ENCODE results near the gene DIDO1.

The DIDO1 gene

GRCh38 chr20:62894261-62894660 lies 32.0 kb downstream of the DIDO1 start:
- peaks cover 60% of the 10 kb centered on the region for H3K36me3 Mint-ChIP-seq (ENCODE audit: low read depth)
- H3K9me3 Mint-ChIP-seq: no peaks in the 10 kb centered on the region
- no peaks in the 10 kb centered on the region for H3K27me3 Mint-ChIP-seq
- H3K4me1 Mint-ChIP-seq (ENCODE audit: low read depth): peaks cover 33% of the 10 kb centered on the region
- H3K27ac Mint-ChIP-seq: no peak overlapping the region
- H3K4me3 Mint-ChIP-seq: no peak overlapping the region

DNA sequence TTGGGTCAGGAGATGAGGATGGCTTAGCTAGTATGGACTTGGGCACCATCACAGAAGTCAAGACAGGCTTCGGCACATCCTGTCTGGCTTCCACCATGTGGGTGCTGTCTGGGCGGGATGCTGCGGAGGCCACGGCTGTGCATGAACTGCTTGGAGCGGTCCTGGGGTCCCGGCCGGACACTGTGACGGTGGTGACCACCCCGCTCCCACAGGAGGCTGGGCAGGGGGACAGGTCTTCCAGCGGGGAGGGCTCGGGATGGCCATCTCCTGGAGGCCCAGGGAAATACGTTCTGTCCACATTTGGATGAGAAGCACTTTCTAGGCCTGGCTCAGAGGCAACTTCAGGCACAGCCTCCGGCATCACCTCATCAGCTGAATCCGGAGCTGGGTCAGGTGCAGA lies 32.6 kb downstream of the DIDO1 start:
- H3K4me1 Mint-ChIP-seq (ENCODE audit: low read depth): peaks cover 27% of the 10 kb centered on the region
- no peak overlapping the region for H3K27ac Mint-ChIP-seq
- peaks cover 61% of the 10 kb centered on the region for H3K36me3 Mint-ChIP-seq (ENCODE audit: low read depth)

GRCh38 chr20:62892348-62893304 lies 33.7 kb downstream of the DIDO1 start:
- Mint-ChIP-seq H3K4me3 (no peak overlapping the region), H3K4me1 (ENCODE audit: low read depth) (peaks cover 20% of the 10 kb centered on the region), H3K9me3 (no peaks in the 10 kb centered on the region), H3K27ac (peak overlapping the region; percentile 16), H3K36me3 (ENCODE audit: low read depth) (peaks cover 65% of the 10 kb centered on the region), H3K27me3 (no peaks in the 10 kb centered on the region)

More for the DNA sequence above, 32.6 kb downstream of the DIDO1 start:
- no peaks in the 10 kb centered on the region for H3K9me3 Mint-ChIP-seq
- H3K4me3 Mint-ChIP-seq: no peak overlapping the region
- H3K27me3 Mint-ChIP-seq: no peaks in the 10 kb centered on the region

DNA sequence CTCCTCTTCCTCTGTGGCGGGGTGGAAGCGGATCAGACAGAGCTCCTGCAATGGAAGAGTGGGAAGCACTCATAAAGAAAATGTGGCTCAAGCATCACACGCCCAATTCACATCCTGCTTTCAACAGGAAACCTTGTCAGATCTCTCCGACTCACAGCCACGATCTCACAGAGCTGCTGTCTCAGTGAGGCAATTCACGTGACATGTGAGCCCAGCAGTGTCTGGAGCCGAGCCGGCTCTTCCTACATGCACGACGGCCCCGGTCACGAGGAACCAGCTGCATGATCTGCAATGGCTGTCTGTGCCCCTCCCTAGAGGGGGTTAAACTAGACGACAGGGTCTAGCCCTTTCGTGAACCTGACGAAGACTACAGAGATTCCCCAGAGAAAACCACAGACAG lies 35.2 kb downstream of the DIDO1 start:
- H3K9me3 Mint-ChIP-seq: no peaks in the 10 kb centered on the region
- H3K36me3 Mint-ChIP-seq (ENCODE audit: low read depth): peaks cover 74% of the 10 kb centered on the region
- peaks cover 27% of the 10 kb centered on the region for H3K4me1 Mint-ChIP-seq (ENCODE audit: low read depth)
- H3K4me3 Mint-ChIP-seq: no peak overlapping the region
- no peaks in the 10 kb centered on the region for H3K27me3 Mint-ChIP-seq
- H3K27ac Mint-ChIP-seq: no peak overlapping the region

- Mint-ChIP-seq H3K4me1 (ENCODE audit: low read depth) (peaks cover 27% of the 10 kb centered on the region), H3K36me3 (ENCODE audit: low read depth) (peaks cover 69% of the 10 kb centered on the region), H3K27me3 (no peaks in the 10 kb centered on the region), H3K9me3 (no peaks in the 10 kb centered on the region), H3K27ac (no peak overlapping the region), H3K4me3 (no peak overlapping the region)
Observed at GRCh38 chr20:62890444-62890843, 35.9 kb downstream of the DIDO1 start.

DNA sequence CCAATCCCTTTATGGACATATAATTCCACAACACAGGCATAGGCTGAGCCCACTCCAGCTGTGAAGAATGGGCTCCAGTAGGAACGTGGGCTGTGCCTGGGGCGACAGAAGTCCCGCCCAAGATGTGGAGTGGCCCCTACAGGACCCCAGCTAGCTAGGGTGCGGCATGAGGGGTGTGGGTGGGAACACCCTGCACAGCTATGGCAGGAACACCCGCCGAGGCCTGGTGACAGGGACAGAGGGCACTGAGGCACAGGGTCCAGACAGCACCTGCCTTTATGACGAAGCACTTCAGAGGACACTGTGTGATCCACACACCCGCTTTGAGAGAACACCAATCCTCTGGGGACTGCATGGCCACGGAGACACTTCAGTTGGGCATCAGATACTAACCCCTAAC lies 36.4 kb downstream of the DIDO1 start:
- no peak overlapping the region for H3K4me3 Mint-ChIP-seq
- peaks cover 64% of the 10 kb centered on the region for H3K36me3 Mint-ChIP-seq (ENCODE audit: low read depth)
- peaks cover 27% of the 10 kb centered on the region for H3K4me1 Mint-ChIP-seq (ENCODE audit: low read depth)
- H3K9me3 Mint-ChIP-seq: no peaks in the 10 kb centered on the region
- H3K27me3 Mint-ChIP-seq: no peaks in the 10 kb centered on the region
- no peak overlapping the region for H3K27ac Mint-ChIP-seq

DNA sequence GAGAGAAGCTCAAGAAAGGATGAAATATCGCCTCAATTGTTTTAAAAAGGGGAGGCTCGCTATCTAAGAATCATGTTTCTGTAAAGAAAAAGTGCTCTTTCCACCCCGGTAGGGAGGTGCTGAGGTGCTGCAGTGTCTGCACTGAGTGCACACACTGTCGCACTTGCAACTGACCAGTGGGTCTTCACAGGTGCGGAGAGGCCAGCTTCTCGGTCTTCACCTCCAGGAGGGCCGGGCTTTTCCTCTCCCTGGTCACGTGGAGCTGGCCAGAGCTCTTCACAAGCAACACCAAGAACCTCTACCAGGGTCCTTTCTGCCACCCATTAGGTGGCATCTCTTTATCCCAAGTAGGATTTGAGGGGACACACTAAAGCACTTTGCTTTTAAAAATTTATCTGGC lies 36.9 kb downstream of the DIDO1 start:
- Mint-ChIP-seq H3K4me3 (no peak overlapping the region), H3K9me3 (no peaks in the 10 kb centered on the region), H3K36me3 (ENCODE audit: low read depth) (peaks cover 59% of the 10 kb centered on the region), H3K27me3 (no peaks in the 10 kb centered on the region), H3K4me1 (ENCODE audit: low read depth) (peaks cover 27% of the 10 kb centered on the region), H3K27ac (no peak overlapping the region)

GRCh38 chr20:62888910-62889309 lies 37.4 kb downstream of the DIDO1 start:
- Mint-ChIP-seq H3K36me3 (ENCODE audit: low read depth) (peaks cover 54% of the 10 kb centered on the region), H3K27me3 (no peaks in the 10 kb centered on the region)

GRCh38 chr20:62888406-62888805 lies 37.9 kb downstream of the DIDO1 start:
- Mint-ChIP-seq H3K4me1 (ENCODE audit: low read depth) (peaks cover 27% of the 10 kb centered on the region), H3K9me3 (no peaks in the 10 kb centered on the region), H3K27ac (no peak overlapping the region), H3K4me3 (no peak overlapping the region), H3K36me3 (ENCODE audit: low read depth) (peaks cover 51% of the 10 kb centered on the region), H3K27me3 (no peaks in the 10 kb centered on the region)

More at GRCh38 chr20:62888910-62889309, 37.4 kb downstream of the DIDO1 start:
- no peaks in the 10 kb centered on the region for H3K9me3 Mint-ChIP-seq
- peaks cover 27% of the 10 kb centered on the region for H3K4me1 Mint-ChIP-seq (ENCODE audit: low read depth)
- no peak overlapping the region for H3K27ac Mint-ChIP-seq
- H3K4me3 Mint-ChIP-seq: no peak overlapping the region

GRCh38 chr20:62887860-62888239 lies 38.5 kb downstream of the DIDO1 start:
- Mint-ChIP-seq H3K4me3 (no peak overlapping the region), H3K9me3 (no peaks in the 10 kb centered on the region), H3K36me3 (ENCODE audit: low read depth) (peaks cover 48% of the 10 kb centered on the region), H3K27me3 (no peaks in the 10 kb centered on the region), H3K4me1 (ENCODE audit: low read depth) (peaks cover 24% of the 10 kb centered on the region), H3K27ac (no peak overlapping the region)

GRCh38 chr20:62887152-62887859 lies 39.0 kb downstream of the DIDO1 start:
- Mint-ChIP-seq H3K4me1 (ENCODE audit: low read depth) (peaks cover 20% of the 10 kb centered on the region), H3K27ac (no peak overlapping the region), H3K4me3 (no peak overlapping the region), H3K9me3 (no peaks in the 10 kb centered on the region), H3K27me3 (no peaks in the 10 kb centered on the region), H3K36me3 (ENCODE audit: low read depth) (peaks cover 42% of the 10 kb centered on the region)

DNA sequence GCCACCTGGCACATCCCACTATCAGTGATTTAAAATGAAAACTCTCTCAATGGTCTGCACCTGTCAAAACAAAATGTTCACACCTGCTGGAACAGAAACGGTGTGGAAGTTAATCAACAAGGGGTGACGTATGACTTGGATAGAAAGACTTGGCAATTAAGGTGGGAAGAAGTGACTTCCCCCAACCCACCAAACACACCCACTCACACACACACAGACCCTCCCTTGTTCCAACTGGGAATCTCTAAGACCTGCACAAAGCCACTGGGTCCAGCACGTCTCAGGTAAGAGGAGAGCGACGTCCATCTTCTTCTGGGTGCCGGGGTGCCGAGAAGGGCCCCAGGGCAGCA lies 39.6 kb downstream of the DIDO1 start:
- H3K27ac Mint-ChIP-seq: no peak overlapping the region

GRCh38 chr20:62885896-62886708 lies 40.2 kb downstream of the DIDO1 start:
- Mint-ChIP-seq H3K9me3 (no peaks in the 10 kb centered on the region), H3K27me3 (no peaks in the 10 kb centered on the region), H3K27ac (no peak overlapping the region), H3K36me3 (ENCODE audit: low read depth) (peaks cover 36% of the 10 kb centered on the region), H3K4me1 (ENCODE audit: low read depth) (peaks cover 9% of the 10 kb centered on the region), H3K4me3 (no peak overlapping the region)

More for the DNA sequence above, 39.6 kb downstream of the DIDO1 start:
- Mint-ChIP-seq H3K36me3 (ENCODE audit: low read depth) (peaks cover 36% of the 10 kb centered on the region), H3K4me1 (ENCODE audit: low read depth) (peaks cover 15% of the 10 kb centered on the region), H3K27me3 (no peaks in the 10 kb centered on the region), H3K4me3 (no peak overlapping the region), H3K9me3 (no peaks in the 10 kb centered on the region)

DNA sequence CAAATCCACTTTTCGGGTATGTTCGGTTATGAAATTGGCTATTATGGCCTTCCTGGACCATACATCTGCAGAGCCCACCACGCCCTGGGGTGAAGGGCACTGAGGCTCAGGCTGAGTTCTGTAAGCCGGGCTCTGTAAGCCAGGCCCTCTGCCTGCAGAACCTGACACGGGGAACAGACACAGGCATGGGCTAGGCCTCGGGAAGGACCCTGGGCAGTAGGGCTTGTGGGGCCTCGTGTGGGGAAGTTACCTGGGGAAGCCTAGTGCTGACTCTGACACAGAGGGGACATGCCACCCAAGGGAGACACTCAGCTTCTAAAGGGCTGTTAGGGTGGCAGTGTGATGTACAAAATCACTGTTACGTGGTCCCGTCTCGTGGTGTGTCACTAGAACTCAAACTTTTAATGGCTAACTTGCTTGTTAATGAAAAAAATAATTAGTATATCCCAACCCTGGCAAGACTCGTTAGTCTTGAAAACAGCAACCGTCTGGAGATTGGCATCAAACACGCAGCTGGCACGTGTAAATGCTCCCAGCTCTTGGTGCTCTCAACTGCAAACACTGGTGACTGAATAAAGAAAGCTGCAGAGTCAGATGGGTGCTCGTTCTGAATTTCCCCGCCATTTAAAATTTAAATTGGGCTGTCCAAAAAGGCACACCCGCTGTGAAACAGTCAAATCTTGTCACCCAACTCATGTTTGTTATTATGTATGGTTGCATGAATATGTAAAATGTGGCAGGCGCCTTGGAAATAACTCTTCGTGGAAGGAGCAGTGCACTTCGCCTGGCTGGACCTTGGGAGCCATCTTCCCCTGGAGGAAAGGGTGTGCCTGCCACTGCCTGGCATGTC lies 41.0 kb downstream of the DIDO1 start:
- Mint-ChIP-seq H3K9me3 (no peaks in the 10 kb centered on the region), H3K4me1 (ENCODE audit: low read depth) (peaks cover 7% of the 10 kb centered on the region), H3K36me3 (ENCODE audit: low read depth) (peaks cover 29% of the 10 kb centered on the region), H3K27ac (no peak overlapping the region), H3K27me3 (no peaks in the 10 kb centered on the region), H3K4me3 (no peak overlapping the region)
